ENCODE measurements around the gene LRIG2.
"Not testable (repeated sequence)": the region's sequence is repeated elsewhere in the genome, so short reads cannot be mapped to it uniquely, and the experiment has no call there.

The LRIG2 gene

GRCh38 chr1:113129529-113130185 is 56.7 kb downstream of the LRIG2 start:
- peak; percentile 16 for DNase-seq

DNA sequence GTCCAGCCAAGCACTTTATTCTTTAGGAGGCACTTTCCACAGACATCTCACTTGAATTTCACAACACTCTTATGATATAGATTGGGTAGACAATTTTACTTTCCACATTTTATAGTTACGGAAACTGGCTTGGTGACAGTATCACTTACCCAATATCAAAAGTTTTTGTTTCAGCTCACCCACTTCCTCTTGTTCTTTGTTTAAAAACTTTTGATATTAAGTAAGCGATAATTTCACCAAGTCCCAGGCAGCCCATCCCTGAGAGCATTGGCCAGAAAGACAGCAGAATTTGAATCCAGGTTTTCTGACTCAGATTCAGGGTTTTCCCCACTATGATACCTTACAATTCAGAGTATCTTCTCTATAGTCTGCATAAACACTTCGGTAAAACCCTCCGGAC is 60.0 kb downstream of the LRIG2 start:
- no peak for DNase-seq

- no peak for DNase-seq
Observed at GRCh38 chr1:113133759-113134158, 60.8 kb downstream of the LRIG2 start.

DNA sequence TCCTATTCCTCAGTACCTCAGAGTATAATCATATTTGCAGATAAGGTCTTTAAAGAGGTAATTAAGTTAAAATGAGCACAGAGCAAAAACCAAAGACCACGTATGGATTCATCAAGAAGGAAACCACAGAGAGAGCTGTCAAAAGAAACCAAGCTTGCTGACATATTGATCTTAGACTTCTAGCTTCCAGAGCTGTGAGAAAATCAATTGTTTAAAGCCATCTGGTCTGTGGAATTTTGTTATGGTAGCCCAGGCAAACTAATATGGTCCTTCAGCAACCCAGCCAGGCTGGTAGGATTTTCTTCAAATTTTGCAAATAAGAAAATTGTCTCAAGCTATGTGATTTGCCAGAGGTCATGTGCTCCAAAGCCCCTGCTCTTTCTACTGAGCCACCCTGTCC is 62.5 kb downstream of the LRIG2 start:
- DNase-seq: no peak

DNA sequence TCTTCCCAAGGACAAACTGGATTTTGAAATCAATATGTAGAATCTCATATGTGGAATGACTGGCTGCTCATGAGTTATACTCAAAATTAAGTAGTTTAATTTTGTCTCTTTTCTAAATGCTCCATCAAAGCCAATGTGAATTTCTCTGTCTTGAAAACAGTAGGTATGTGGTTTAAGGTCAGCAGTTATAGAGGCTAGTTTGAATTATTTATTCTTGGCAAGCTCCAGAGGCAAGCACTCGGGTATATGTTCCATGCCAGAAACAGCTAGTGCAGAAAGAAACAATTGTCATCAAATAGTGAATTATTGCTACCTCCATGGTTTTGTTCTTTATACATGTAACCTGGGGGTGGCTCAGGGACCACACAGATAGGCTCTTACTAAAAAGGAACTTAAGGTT is 63.5 kb downstream of the LRIG2 start:
- no peak for DNase-seq

- no peak for DNase-seq
Observed at GRCh38 chr1:113137563-113137962, 64.6 kb downstream of the LRIG2 start.

DNA sequence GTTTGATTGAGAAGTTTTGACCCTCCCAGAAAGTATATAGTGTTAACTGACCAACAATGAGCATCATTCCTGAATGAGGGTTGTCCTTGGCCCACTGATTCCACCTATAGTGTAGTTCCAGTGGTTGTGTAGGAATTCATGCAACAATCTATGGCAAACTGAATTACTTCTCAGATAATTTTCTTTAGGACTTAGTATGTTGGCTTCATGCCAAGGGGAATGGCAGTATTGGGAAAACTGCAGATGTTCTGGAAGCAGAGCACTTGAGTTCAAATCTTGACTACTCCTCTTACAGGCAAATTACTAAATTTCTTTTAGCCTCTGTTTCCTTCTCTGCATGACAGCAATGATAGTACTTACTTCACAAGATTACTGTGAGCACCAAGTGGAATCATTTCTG is 65.8 kb downstream of the LRIG2 start:
- no peak for DNase-seq

DNA sequence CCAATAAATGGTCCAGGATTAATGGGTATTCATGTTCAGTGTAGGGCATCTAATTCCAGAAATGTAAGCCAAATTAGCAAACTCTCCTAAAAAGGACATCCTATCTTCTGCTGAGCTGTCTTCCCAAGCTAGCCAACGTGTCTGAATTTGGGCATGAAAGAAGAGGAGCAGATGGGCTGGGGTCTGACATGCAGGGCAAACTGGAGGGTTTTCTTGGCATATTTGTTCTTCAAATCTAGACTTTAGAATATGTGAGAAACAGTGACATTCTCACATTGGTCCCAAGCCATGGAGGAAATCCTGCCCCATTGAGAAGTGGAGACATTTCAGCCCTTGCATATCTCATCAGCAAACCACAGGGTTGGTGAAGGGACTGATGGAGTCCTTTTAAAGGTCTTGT is 67.2 kb downstream of the LRIG2 start:
- DNase-seq: no peak

DNA sequence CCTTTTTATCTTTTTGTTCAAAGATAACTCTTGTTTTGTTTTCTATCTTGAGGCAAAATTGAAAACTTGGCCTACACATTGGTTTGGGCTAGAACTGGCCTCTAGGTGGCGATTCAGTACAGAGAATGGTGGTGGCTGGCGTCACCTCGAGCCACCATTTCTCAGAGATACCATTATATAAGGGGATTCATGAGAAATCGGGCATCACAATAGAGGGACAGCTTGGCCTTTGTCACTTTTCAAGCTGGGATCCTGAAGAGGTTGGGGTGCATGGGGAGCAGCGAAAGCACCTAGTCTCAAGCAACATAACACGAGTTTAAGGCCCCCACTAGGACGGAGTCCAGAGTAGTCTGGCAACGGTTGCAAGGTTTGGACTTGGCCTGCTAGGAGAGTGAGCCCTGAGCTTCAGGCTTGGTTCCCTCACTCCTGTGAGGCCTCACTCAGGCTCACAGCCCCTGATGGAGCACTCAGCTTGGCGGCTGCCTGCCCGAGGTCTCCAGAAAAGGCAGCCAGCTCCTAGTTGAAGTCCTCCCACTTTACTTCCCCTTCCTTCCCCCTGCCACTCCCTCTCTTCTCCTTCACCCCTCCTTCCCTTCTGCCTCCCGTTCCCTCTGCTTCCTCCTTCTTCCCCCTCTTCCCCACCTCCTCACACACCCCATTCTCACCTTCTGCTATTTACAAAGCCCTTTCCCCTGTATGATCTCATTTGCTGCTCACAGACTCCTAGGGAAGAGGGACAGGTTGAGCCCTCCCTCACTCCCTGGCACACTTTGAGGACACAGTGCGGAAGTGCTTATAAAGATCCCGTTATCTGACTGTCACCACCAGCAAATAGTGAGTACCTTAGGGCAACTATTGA is 67.8 kb downstream of the LRIG2 start:
- peak; percentile 69 for DNase-seq

DNA sequence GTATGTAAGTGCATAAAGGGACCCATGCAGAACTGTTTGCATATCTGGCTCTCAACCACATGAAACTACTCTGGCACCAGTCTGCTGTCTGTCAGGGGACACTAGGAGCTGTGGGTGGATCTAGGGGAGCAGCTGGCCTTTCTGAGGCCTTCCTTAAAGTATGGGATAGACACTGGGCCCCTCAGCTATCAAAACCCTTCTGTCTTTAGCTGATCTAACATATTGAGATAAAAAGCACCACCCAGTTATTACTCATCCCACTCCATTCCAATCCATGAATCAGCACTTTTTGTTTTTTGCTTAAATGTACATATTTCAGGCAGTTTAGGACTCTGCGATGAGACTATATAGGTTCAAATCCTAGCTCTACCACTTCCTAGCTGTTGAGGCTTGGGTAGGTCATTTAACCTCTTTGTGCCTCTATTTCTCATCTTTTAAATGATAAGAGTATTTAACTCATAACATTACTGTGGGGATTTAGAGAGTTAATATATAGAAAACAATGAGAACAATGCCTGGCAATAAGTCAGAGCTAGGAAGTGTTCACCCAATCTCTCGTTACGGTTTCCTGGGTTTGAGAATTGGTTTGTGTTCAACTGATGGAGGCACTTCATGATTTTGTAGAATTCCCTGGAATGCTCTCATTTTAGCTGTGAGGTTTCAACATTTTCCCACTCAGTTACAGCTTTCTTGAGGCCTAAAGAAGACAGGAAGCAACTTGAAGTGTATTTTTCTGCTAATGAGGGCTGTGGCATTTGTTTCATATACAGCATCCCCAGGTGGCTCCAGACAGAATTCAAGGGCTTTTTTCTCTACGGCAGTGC is 68.9 kb downstream of the LRIG2 start:
- DNase-seq: peak; percentile 74

DNA sequence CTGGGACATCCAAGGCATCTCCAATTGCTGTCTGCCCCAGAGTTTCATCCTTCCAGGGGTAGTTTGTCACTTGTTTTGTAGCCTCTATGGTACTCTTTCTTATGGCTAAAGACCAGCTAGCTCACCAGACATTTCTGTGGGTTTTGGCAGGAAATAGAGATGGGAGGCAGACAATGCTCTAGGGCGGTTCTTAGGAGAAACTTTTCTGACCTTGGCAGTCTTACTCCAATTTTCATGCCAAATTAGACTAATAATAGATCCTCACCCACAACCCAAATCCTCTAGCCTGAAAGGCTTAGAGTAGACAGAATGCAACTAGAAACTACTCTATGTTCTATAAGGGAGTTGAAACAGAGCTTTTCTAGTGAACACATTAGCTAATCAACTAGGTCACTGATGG is 69.8 kb downstream of the LRIG2 start:
- peak; percentile 71 for DNase-seq

GRCh38 chr1:113146242-113147072 is 73.5 kb downstream of the LRIG2 start:
- DNase-seq: peak; percentile 72

- no peak for DNase-seq
Observed at GRCh38 chr1:113147073-113147625, 74.2 kb downstream of the LRIG2 start.

- DNase-seq: no peak
Observed at GRCh38 chr1:113147826-113148225, 74.8 kb downstream of the LRIG2 start.

DNA sequence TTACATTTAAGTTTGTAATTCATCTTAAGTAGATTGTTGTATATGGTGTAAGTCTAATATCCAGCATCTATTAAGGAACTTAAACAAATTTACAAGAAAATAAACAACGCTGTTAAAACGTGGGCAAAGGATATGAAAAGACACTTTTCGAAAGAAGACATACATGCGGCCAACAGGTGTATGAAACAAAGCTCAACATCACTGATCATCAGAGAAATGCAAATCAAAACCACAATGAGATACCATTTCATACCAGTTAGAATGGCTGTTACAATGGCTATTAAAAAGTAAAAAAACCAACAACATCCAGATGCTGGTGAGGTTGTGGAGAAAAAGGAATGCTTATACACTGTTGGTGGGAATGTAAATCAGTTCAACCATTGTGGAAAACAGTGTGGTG is 77.5 kb downstream of the LRIG2 start:
- DNase-seq: not testable (repeated sequence)

DNA sequence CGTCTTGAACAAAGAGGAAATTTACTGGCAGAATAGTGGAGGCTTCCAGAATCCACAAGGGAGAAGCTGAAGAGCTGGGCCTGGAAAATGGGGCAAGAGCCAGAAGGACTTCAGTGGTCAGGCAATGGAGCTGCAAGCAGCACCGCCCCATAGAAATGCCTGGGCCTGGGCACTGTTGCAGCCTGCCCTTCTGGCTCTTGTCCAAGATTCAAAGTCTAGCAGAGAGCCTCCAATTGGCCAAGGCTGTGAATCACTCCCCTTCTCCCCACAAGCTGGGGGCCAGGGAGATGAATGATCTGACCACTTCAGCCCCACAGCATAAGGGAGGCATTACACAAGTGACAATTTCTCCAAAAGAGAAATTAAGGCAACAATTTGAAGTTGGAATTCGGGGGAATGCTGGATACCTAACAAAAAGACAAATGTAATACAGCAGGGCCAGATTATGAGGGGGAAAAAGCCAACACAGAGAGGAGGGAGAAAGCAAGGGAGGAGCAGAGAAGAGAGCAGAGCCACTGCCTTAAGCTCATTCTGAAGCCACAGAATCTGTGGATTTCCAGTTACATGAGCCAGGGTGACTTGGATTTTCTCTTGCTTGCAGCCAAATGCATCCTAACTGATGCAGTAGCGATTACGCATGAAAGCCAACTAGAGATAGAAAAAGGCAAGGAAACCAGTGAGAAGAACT is 80.3 kb downstream of the LRIG2 start:
- DNase-seq: no peak

GRCh38 chr1:113156368-113156767 is 83.4 kb downstream of the LRIG2 start:
- no peak for DNase-seq

- DNase-seq: not testable (repeated sequence)
Observed at GRCh38 chr1:113158743-113159142, 85.7 kb downstream of the LRIG2 start.

DNA sequence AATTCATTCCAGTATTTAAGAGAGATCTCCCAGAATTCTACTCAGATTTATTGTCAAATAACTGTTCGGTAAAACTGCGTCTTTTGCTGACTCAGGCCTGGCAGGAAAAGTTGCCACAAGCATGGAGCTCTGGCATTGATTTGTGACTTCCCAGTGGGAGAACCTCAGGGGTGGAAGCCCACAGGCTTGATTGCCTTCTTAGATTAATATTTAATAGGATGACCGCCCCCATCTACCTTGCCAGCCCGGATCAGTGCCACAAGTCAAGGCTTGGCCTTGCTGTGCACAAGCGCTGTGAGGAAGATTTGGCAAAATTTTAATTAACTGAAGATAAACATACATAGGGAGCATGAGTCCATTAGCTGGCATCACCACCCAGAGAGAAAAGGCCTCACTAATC is 93.5 kb downstream of the LRIG2 start:
- DNase-seq: no peak

- no peak for DNase-seq
Observed at GRCh38 chr1:113168946-113169345, 95.9 kb downstream of the LRIG2 start.

- DNase-seq: no peak
Observed at GRCh38 chr1:113169591-113169990, 96.6 kb downstream of the LRIG2 start.
